Ovary (tissue), 3 donors: ENCODE measurements around the gene LMBR1L.

ENCODE experiments used
- CTCF ChIP-seq, 3 donors: fragments of 450-650 bp in 2 of 3; fragments of 200-600 bp in 1 of 3; IDR thresholded peaks; one replicate each; pipeline versions ENCODE4 v1.5.1 to v1.8.0; 2016 to 2022; ENCODE audit warnings: antibody characterized with exemption in 3 of 3, mild to moderate bottlenecking in 1 of 3
- EP300 ChIP-seq: sonication (generic); formaldehyde crosslinking; IDR thresholded peaks from one replicate; pipeline ENCODE4 v1.6.1; 2017; ENCODE audit warnings: antibody characterized with exemption
- POLR2A ChIP-seq: fragments of 450-650 bp; IDR thresholded peaks from one replicate; pipeline ENCODE4 v1.6.1; 2017; ENCODE audit warnings: antibody characterized with exemption, mild to moderate bottlenecking, moderate library complexity
- donor health status: DM: no; HTN: no; CAD: no.

GRCh38 chr12:49098035-49098451, 12.6 kb downstream of the LMBR1L start:
- TF ChIP-seq CTCF (IDR thresholded peaks at IDR 0.05) (peak; percentile 31 to 54 (median 53)), POLR2A (no peak), EP300 (no peak)
